GM21619 (cell line): ENCODE measurements around the gene VPS41.

Source experiments
- ATAC-seq: cut with Tn5 transposase; IDR thresholded peaks from one replicate; pipeline ENCODE4 v1.9.1; 2021; ENCODE audit not compliant: unreplicated experiment

Gene VPS41

GRCh38 chr7:38736138-38736537, 172.9 kb downstream of the VPS41 start:
- no peak for ATAC-seq

- no peak for ATAC-seq
These were observed 177.8 kb downstream of the VPS41 start for GRCh38 chr7:38731215-38731614.

DNA sequence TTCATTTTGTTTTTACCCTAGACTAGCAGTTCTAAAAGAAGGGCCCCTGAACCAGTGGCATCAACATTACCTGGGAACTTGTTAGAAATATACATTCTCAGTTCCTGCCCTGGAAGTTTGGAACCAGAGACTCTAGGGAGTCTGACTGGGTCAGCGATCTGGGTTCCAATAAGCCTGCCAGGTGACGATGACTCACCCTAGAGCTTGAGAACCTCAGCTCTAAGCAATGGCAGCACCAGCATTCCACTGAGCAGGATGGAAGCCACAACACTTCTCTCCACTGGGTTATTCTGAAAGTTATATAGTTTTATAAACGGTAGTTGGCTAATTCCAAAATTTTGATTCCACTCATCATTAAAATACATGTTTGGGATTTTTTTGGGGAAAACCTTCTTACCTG, 180.8 kb downstream of the VPS41 start:
- no peak for ATAC-seq

DNA sequence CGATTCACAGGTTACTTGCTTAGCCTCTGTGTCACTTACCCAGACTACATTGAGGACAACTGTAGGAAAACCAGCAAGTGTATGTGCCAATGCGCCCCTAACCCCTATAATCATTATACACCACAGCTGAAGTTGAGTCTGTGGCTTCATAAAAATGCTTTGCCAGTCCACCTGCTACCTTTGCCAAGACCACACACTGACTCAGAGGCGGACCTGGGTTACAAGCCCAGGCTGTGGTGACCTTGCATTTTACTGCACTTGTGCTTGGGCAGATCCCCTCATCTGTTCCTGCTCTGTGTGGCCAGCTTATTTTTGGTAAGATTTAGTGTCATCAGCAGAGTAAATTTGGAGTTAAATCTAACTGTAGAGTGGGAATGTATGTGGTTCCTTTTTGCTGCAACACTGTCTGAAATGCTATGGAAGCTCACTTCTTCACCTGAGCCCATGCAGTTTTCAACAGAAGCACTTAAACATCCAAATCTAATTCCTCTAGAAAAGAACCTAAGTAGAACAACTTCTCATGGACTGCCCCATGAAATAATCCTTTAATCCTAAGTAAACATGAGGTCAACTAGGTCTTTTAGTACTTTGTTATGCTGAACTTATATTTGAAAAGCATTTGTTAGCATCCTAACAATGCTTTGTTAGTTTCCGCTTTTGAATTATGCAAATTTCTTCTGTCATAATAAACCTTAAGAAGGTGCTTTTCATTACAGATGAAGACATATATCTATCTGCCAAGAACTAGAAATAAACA, 181.6 kb downstream of the VPS41 start:
- no peak for ATAC-seq

DNA sequence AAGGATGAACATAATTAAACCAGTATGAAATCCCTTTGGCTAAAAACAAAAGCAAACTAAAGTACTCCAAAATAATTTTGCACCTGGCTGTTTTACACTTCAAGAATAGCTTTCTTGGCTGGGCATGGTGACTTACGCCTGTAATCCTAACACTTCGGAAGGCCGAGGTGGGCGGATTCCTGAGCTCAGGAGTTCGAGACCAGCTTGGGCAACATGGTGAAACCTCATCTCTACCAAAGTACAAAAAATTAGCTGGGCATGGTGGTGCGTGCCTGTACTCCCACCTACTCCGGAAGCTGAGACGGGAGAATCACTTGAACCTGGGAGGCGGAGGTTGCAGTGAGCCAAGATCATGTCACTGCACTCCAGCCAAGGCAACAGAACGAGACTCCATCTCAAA, 185.7 kb downstream of the VPS41 start:
- ATAC-seq: no peak

DNA sequence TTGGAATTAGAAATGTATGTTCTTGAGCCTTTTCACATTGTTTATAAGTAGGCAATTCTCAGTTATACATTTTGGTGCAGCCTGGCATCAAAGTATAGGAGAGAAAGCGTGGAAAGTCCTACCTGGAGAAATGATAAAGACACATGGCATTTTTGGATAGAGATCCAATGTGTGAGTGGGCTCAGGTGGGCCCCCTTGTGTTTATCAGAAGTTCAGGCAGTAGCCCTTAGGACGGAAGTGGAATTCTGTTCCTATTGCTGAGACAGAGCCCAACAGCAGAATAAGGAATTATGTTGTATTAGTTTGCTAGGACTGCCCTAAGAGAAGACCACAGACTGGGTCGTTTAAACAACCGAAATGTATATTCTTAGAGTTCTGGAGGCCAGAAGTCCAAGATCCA, 192.6 kb downstream of the VPS41 start:
- no peak for ATAC-seq

DNA sequence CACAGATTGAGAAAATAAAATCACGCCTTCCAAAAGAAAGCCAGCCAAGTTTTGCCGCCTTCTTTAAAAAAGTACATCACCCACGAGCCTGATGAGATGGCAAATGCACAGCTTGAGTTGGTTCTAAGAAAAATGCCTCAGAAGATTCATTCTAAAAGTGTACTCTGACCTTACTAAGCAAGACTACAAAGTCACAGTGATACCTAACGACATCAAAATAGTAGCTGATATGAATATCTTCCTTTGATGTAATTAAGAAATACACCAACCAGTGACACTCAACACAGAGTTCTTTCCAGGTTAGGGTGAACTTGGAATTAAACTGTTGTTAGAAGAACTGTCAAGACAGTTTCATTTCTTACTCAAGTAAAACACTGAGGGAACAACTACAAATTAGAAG, 199.9 kb downstream of the VPS41 start:
- ATAC-seq: no peak

- no peak for ATAC-seq
These were observed 204.2 kb downstream of the VPS41 start for GRCh38 chr7:38704751-38705150.

GRCh38 chr7:38704041-38704547, 204.9 kb downstream of the VPS41 start:
- no peak for ATAC-seq

GRCh38 chr7:38703093-38703492, 205.9 kb downstream of the VPS41 start:
- ATAC-seq: no peak

- no peak for ATAC-seq
These were observed 206.9 kb downstream of the VPS41 start for GRCh38 chr7:38702002-38702535.

DNA sequence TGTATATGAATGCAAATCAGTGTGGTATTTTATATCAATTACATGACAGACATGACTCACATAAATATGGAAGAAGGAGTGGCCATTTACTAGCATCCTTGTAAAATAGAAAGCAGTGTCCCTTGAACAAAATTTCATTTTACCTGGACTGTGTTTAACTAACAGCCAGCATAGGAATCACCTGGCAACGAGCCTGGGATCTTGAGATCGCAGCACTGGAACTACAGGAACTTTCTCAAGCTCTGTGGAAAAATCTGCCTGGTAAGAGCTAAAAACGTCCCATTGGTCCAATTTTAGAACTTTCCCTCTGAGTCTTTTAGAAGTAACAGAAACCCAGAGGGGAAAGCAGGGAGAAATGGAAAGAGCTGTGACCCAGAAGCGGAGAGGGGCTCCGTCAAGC, 208.9 kb downstream of the VPS41 start:
- ATAC-seq: no peak

DNA sequence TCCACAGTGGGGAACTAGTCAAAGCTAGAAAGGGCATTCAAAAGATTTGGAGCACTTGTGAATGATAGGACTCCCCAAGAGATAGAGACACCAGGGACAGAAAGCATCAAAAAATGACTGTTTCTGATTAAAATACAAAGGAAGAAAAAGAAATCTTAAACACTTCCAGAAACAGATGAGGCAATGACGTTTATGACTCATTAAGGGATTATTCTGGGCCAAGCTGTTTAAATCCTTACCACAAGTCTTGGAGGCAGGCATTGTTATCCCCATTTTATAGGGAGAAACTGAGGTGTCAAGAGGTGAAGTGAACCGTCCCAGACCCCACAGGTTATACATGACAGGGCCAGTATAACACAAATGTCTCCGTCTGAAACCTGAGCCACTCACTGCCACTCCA, 209.5 kb downstream of the VPS41 start:
- ATAC-seq: no peak

DNA sequence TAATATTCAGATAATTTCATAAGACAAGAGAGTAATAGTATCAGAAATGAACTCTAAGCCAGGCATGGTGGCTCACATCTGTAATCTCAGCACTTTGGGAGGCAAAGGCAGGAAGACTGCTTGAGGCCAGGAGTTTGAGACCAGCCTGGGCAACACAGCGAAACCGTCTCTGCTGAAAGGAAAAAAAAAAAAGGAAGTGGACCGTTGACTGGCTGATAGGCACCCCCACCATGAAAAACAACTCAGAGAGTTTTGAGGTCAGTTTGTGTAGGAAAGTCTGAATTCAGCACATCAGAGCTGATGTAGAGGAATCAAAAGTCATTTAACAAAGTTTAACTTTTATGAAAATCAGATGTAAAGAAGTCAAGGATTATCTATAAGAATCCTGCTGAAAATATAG, 214.7 kb downstream of the VPS41 start:
- ATAC-seq: no peak

DNA sequence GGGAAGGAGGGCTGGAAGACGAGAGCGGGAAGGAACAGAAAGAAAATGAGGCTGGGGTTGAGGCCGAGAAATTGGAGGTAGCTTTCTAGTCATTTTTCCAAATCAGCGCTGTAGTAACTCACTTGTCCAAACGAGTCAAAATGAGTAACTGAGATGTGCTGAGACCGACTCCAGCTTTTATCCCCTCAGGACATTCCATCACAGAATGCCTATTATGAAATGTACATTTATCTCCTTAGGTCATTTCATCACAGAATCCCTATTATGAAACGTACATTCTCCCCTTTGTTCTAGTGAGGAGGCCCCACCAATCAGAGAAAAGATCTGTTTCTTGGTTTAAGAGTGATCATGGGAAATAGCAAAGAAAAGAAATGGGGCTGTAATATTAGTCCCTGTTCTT, 222.1 kb downstream of the VPS41 start:
- ATAC-seq: no peak

GRCh38 chr7:38685851-38686250, 223.1 kb downstream of the VPS41 start:
- no peak for ATAC-seq

- ATAC-seq: no peak
These were observed 226.4 kb downstream of the VPS41 start for GRCh38 chr7:38682606-38683005.

DNA sequence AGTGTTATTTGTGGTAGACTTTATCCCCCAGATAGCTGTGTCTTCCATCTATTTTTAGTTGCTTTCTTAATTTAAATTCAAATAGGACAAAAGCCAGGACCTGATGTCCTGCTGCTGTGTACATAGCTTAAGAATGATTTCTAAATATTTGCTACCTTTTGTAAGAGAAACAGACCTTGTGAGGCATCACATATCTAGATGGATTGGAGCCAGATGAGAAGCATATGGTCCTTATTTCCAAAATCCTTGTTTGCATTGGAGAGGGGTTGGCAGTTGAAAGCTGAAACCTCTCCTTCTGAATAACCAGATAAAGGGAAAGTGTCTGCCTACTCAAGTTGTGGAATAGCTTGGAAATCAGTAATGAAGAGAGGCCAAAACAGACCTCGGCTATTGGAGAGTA, 227.1 kb downstream of the VPS41 start:
- no peak for ATAC-seq

- ATAC-seq: no peak
These were observed 229.6 kb downstream of the VPS41 start for GRCh38 chr7:38679419-38679818.

DNA sequence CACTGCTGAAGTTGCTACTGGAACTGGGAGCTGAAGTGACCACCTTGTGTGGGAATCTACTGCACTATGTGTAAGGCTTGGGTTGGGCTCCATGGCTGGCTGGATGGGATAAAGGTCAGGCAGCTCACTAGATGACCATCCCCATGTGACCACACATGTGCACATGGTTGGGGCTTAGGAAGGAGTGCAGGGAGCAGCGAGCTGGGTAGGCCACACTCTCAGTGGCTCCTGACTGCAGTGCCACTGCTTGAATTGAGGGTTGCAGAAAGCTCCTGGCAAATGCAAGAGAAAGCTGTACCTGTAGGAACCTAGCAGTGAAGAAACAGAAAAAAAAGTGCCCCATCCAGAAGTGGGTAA, 230.3 kb downstream of the VPS41 start:
- ATAC-seq: no peak

GRCh38 chr7:38677981-38678697, 230.9 kb downstream of the VPS41 start:
- no peak for ATAC-seq

DNA sequence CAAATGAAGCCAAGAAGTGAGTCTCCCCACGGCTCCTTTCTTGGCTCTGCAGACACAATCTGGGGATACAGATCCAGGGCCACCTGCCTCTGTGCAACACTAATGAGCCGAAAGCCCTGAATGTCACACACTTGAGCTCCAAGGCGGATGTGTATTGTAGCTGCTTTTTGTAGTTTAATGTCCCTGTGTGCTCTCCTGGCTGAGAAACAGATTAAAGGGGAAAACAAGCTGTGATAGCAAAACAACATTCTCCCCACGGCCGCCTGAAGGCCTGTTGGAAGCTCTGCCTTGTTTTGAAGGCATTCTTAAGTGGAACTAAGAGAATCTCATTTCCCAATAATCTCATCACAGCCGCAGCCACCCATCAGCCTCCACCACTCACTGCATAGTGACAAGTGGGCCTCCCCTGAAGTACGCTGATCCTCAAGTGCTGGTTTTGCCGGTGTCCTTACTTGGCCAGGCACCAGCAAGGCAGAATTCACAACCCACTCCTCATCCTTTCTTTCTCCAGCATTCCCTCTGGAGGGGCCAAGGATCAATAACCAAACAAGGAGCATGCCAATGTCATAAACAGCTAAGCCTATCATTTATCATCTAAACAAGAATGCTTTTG, 233.4 kb downstream of the VPS41 start:
- ATAC-seq: no peak
